OCI-LY3 (cell line): Measurements from ENCODE around the gene LMX1B.

Experiments
- H2AFZ ChIP-seq: fragments of 200-600, 300-600 bp; shearing (Covaris generic); 2 replicates; pipeline ENCODE4 v1.6.0; 2014; ENCODE audit warnings: antibody characterized with exemption, low read depth, low read length
- H3K27ac ChIP-seq: fragments of 200-600, 300-600 bp; sonication (generic); 2 replicates; pipeline ENCODE4 v1.5.1; 2014; ENCODE audit warnings: mild to moderate bottlenecking, low read length, moderate library complexity, mixed read lengths
- H3K27me3 ChIP-seq: fragments of 200-600, 300-600 bp; sonication (generic); 2 replicates; pipeline ENCODE4 v1.6.1; 2014; ENCODE audit warnings: low read depth, low read length, mixed read lengths
- H3K36me3 ChIP-seq: fragments of 200-600, 300-600 bp; sonication (generic); replicated peaks from 2 replicates; pipeline ENCODE3; 2014; ENCODE audit warnings: low read depth, low read length, mixed read lengths
- H3K4me1 ChIP-seq: fragments of 300-600, 200-600 bp; sonication (generic); 2 replicates; pipeline ENCODE4 v1.6.1; 2014; ENCODE audit warnings: low read length, mixed read lengths
- H3K4me2 ChIP-seq: fragments of 200-600, 300-600 bp; sonication (generic); 2 replicates; pipeline ENCODE4 v1.6.1; 2014; ENCODE audit warnings: low read length, mixed read lengths
- H3K4me3 ChIP-seq: fragments of 300-600, 200-600 bp; sonication (generic); 2 replicates; pipeline ENCODE4 v1.5.1; 2014; ENCODE audit warnings: antibody characterized with exemption, mild to moderate bottlenecking, low read length, moderate library complexity
- H3K79me2 ChIP-seq: fragments of 300-600, 200-600 bp; shearing (Covaris generic); 2 replicates; pipeline ENCODE4 v1.6.1; 2014; ENCODE audit warnings: mild to moderate bottlenecking, low read length, mixed read lengths
- H3K9ac ChIP-seq: fragments of 300-600, 200-600 bp; shearing (Covaris generic); 2 replicates; pipeline ENCODE4 v1.6.0; 2014; ENCODE audit warnings: mild to moderate bottlenecking, low read length, moderate library complexity
- H3K9me3 ChIP-seq: fragments of 200-600, 300-600 bp; shearing (Covaris generic); 2 replicates; pipeline ENCODE4 v1.6.1; 2014; ENCODE audit warnings: low read length, mixed read lengths; ENCODE audit not compliant: insufficient read depth
- H4K20me1 ChIP-seq: fragments of 200-600, 300-600 bp; sonication (generic); 2 replicates; pipeline ENCODE4 v1.6.1; 2016; ENCODE audit warnings: low read length, mixed read lengths; ENCODE audit not compliant: insufficient read depth
- CTCF ChIP-seq: fragments of 200-600, 300-600 bp; sonication (generic); IDR thresholded peaks from 2 replicates; pipeline ENCODE4 v1.5.1; 2014; ENCODE audit warnings: antibody characterized with exemption, low read length, low read depth
- EZH2phosphoT487 ChIP-seq: fragments of 200-600 bp; shearing (Covaris generic); IDR thresholded peaks from 2 replicates; pipeline ENCODE4 v1.6.1; 2018; ENCODE audit warnings: antibody characterized with exemption, mixed run types, low read depth

LMX1B gene

DNA sequence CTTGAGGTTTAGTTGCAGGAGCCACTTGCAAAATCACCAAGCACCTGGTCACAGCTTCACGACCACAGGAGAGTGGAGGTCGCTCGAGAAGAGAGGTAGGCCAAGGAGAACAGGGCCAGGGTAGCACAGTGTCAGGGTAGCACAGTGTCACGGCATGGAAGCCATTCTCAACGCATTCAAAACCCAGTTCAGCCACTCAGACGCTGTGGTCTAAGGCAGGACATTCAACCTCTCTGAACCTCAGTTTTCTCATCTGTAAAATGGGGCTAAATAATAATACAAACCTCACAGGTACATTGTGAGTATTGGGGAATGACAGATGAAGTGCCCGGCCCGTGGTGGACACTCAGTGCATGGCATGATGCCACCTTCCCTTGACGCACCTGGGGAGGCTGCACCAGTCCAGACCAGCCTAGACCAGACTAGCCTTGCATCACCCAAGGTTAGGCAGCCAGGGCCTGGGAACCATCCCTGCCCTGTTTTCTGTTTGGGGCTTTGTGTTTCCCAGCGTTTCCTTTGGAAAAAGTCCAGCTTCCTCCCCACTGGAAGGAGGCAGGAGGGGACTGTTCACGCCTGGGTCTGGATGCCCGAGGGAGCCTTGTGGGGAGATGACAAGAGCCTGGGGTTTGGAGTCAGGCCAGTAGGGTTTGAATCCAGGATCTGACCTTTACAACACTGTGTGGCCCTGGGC, 7.8 kb upstream of the LMX1B start:
- TF ChIP-seq CTCF, result no peak
- no peak for TF ChIP-seq EZH2phosphoT487
- Histone ChIP-seq H3K27ac (no peak overlapping the region), H2AFZ (no peak overlapping the region), H3K4me2 (no peak overlapping the region), H3K9me3 (no peaks in the 10 kb centered on the region), H3K9ac (no peak overlapping the region), H3K36me3 (no peaks in the 10 kb centered on the region), H3K79me2 (no peaks in the 10 kb centered on the region), H3K4me1 (no peaks in the 10 kb centered on the region), H4K20me1 (no peaks in the 10 kb centered on the region), H3K4me3 (no peak overlapping the region), H3K27me3 (no peaks in the 10 kb centered on the region)

DNA sequence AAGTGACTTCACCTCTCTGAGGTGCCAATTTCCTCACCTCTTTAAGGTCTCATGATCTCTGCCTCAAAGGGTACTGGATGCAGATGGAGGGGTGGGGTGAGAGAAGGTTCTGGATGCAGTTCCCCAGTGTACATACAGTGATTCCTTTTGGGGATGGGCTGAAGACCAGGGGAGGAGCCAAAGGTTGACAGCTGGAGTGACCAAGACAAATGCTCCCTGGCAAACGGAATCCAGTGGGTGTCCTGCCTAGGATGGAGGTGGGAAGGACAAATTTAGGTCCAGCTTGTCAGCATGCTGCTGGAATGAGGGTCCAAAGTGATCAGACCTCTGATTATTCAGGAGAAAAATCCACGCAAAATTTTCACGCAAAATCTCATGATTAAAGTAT, 7.3 kb upstream of the LMX1B start:
- Histone ChIP-seq H3K79me2 (no peaks in the 10 kb centered on the region), H2AFZ (no peak overlapping the region), H3K4me1 (no peaks in the 10 kb centered on the region), H3K9ac (no peak overlapping the region), H3K27ac (no peak overlapping the region), H3K9me3 (no peaks in the 10 kb centered on the region), H3K36me3 (no peaks in the 10 kb centered on the region), H4K20me1 (no peaks in the 10 kb centered on the region), H3K4me3 (no peak overlapping the region), H3K27me3 (no peaks in the 10 kb centered on the region), H3K4me2 (no peak overlapping the region)
- TF ChIP-seq CTCF (no peak), EZH2phosphoT487 (no peak)

DNA sequence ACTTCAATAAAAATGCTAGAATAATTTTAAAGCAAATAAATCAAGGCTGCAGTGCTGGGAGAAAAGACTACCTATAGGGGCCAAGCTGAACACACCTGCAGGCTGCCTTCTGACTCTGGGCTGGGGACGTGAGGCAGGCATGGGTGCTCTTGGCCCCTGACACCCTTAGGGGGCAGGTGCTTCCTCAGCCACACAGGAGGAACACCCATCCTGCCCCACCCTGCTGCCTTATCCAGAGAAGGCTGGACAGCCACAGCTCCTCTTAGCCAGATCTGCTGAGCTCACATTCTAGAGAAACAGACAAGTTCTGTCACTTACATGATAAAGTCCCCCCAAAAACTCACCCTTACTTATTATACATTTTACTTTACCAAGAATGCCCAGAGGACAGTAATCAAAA, 6.6 kb upstream of the LMX1B start:
- Histone ChIP-seq H3K9ac (no peak overlapping the region), H3K79me2 (no peaks in the 10 kb centered on the region), H3K36me3 (no peaks in the 10 kb centered on the region), H3K9me3 (no peaks in the 10 kb centered on the region), H3K4me3 (no peak overlapping the region), H4K20me1 (no peaks in the 10 kb centered on the region), H3K27me3 (no peaks in the 10 kb centered on the region), H2AFZ (no peak overlapping the region), H3K4me2 (no peak overlapping the region), H3K27ac (no peak overlapping the region), H3K4me1 (no peaks in the 10 kb centered on the region)
- TF ChIP-seq EZH2phosphoT487, result no peak

GRCh38 chr9:126607731-126608130, 6.0 kb upstream of the LMX1B start:
- Histone ChIP-seq H2AFZ (no peak overlapping the region), H4K20me1 (no peaks in the 10 kb centered on the region), H3K9me3 (no peaks in the 10 kb centered on the region), H3K27me3 (no peaks in the 10 kb centered on the region), H3K79me2 (no peaks in the 10 kb centered on the region), H3K9ac (no peak overlapping the region), H3K4me3 (no peak overlapping the region), H3K4me1 (no peaks in the 10 kb centered on the region), H3K27ac (no peak overlapping the region), H3K4me2 (no peak overlapping the region), H3K36me3 (no peaks in the 10 kb centered on the region)
- TF ChIP-seq CTCF (no peak), EZH2phosphoT487 (no peak)

- H3K36me3 ChIP-seq, result no peaks in the 10 kb centered on the region
- H3K4me3 ChIP-seq, result no peak overlapping the region
- H3K9me3 ChIP-seq, result no peaks in the 10 kb centered on the region
- H3K9ac ChIP-seq, result no peak overlapping the region
- no peaks in the 10 kb centered on the region for H4K20me1 ChIP-seq
- H3K79me2 ChIP-seq, result no peaks in the 10 kb centered on the region
- no peak overlapping the region for H3K4me2 ChIP-seq
- H2AFZ ChIP-seq, result no peak overlapping the region
- no peak overlapping the region for H3K27ac ChIP-seq
- no peak for TF ChIP-seq CTCF
- no peaks in the 10 kb centered on the region for H3K27me3 ChIP-seq
- H3K4me1 ChIP-seq, result no peaks in the 10 kb centered on the region
These were observed 5.2 kb upstream of the LMX1B start for GRCh38 chr9:126608551-126608950.
